Stimulated activated CD4-positive, alpha-beta T cell treated with anti-CD3 and anti-CD28 coated beads, TNF-alpha, amount 100 ng/mL, for 24 hours (primary cell): ENCODE results near the gene PLXNA4.

ENCODE experiments used
- DNase-seq, 3 experiments: peaks; one replicate each; pipeline ENCODE4 v3.0.0-alpha.2; 2020; ENCODE audit warnings: low read depth in 3 of 3

Gene PLXNA4

GRCh38 chr7:132149436-132150304 lies 426.6 kb downstream of the PLXNA4 start:
- DNase-seq = no peak

- DNase-seq = no peak
Measured at GRCh38 chr7:132148876-132149275, 427.4 kb downstream of the PLXNA4 start.

- no peak for DNase-seq
Measured at GRCh38 chr7:132145466-132145865, 430.8 kb downstream of the PLXNA4 start.

- no peak for DNase-seq
Measured at GRCh38 chr7:132145063-132145462, 431.2 kb downstream of the PLXNA4 start.

- DNase-seq = no peak
Measured at GRCh38 chr7:132142006-132142405, 434.3 kb downstream of the PLXNA4 start.

GRCh38 chr7:132141109-132141508 lies 435.2 kb downstream of the PLXNA4 start:
- DNase-seq = no peak

GRCh38 chr7:132140341-132140740 lies 435.9 kb downstream of the PLXNA4 start:
- DNase-seq = no peak

GRCh38 chr7:132138817-132139216 lies 437.5 kb downstream of the PLXNA4 start:
- DNase-seq = no peak

GRCh38 chr7:132137681-132138080 lies 438.6 kb downstream of the PLXNA4 start:
- DNase-seq = no peak

GRCh38 chr7:132135746-132136385 lies 440.4 kb downstream of the PLXNA4 start:
- no peak for DNase-seq

- no peak for DNase-seq
Measured at GRCh38 chr7:132134814-132135445, 441.3 kb downstream of the PLXNA4 start.

- DNase-seq = no peak
Measured at GRCh38 chr7:132133501-132133900, 442.8 kb downstream of the PLXNA4 start.

GRCh38 chr7:132131196-132131595 lies 445.1 kb downstream of the PLXNA4 start:
- no peak for DNase-seq

- DNase-seq = no peak
Measured at GRCh38 chr7:132130497-132130896, 445.8 kb downstream of the PLXNA4 start.

- DNase-seq = no peak
Measured at GRCh38 chr7:132125872-132126595, 450.2 kb downstream of the PLXNA4 start.

- DNase-seq = no peak
Measured at GRCh38 chr7:132125096-132125495, 451.2 kb downstream of the PLXNA4 start.

- DNase-seq = no peak
Measured at GRCh38 chr7:132124575-132124974, 451.7 kb downstream of the PLXNA4 start.

- DNase-seq = no peak
Measured at GRCh38 chr7:132123773-132124172, 452.5 kb downstream of the PLXNA4 start.

GRCh38 chr7:132122901-132123300 lies 453.4 kb downstream of the PLXNA4 start:
- no peak for DNase-seq

- no peak for DNase-seq
Measured at GRCh38 chr7:132121987-132122386, 454.3 kb downstream of the PLXNA4 start.

- no peak for DNase-seq
Measured at GRCh38 chr7:132118641-132119040, 457.6 kb downstream of the PLXNA4 start.

- DNase-seq = no peak
Measured at GRCh38 chr7:132117636-132118035, 458.6 kb downstream of the PLXNA4 start.
